Measurements from ENCODE around the gene ATP2B2.

GRCh38 chr3:10335871-10336622 lies 169.3 kb downstream of the ATP2B2 start:
- TF ChIP-seq CTCF (IDR thresholded peaks at IDR 0.05; ENCODE audit: low read depth, low read length) = no peak
- no peak for TF ChIP-seq EZH2phosphoT487 (IDR thresholded peaks at IDR 0.05; ENCODE audit: low read depth)
